SHP77 treated with DMSO at 0.1 percent for 48 hours (cell line): Measurements from ENCODE around the gene PON2.
A peak's percentile ranks its signal among the peaks of the same experiment; 100 is the strongest.
"Not testable (repeated sequence)": the region's sequence is repeated elsewhere in the genome, so short reads cannot be mapped to it uniquely, and the experiment has no call there.

Experiments used
- DNase-seq: peaks from one replicate; lab custom pipeline; 2025; lab: John Stamatoyannopoulos, UW

The PON2 gene

GRCh38 chr7:95434557-95435421 lies at the start of gene PON2:
Gene PON2, minus strand, starts transcription at chr7:95435028. Its CDS starts 77 bp downstream, at chr7:95434951.
- no peak for DNase-seq

GRCh38 chr7:95482424-95482823 lies 47.6 kb upstream of the PON2 start:
- no peak for DNase-seq

- DNase-seq = no peak
Observed at GRCh38 chr7:95481271-95482165, 46.7 kb upstream of the PON2 start.

- no peak for DNase-seq
Observed at GRCh38 chr7:95479992-95480624, 45.3 kb upstream of the PON2 start.

GRCh38 chr7:95478272-95479037 lies 43.6 kb upstream of the PON2 start:
- peak; percentile 43 for DNase-seq

GRCh38 chr7:95476904-95477594 lies 42.2 kb upstream of the PON2 start:
- peak; percentile 54 for DNase-seq

- DNase-seq = peak; percentile 61
Observed at GRCh38 chr7:95476072-95476847, 41.4 kb upstream of the PON2 start.

GRCh38 chr7:95473276-95473985 lies 38.6 kb upstream of the PON2 start:
- DNase-seq = peak; percentile 93

- peak; percentile 31 for DNase-seq
Observed at GRCh38 chr7:95472581-95473161, 37.8 kb upstream of the PON2 start.

GRCh38 chr7:95471071-95471470 lies 36.2 kb upstream of the PON2 start:
- no peak for DNase-seq

- peak; percentile 64 for DNase-seq
Observed at GRCh38 chr7:95470452-95470851, 35.6 kb upstream of the PON2 start.

- peak; percentile 78 for DNase-seq
Observed at GRCh38 chr7:95469848-95470247, 35.0 kb upstream of the PON2 start.

- DNase-seq = no peak
Observed at GRCh38 chr7:95469187-95469586, 34.4 kb upstream of the PON2 start.

- no peak for DNase-seq
Observed at GRCh38 chr7:95467912-95468607, 33.2 kb upstream of the PON2 start.

- DNase-seq = not testable (repeated sequence)
Observed at GRCh38 chr7:95460653-95461052, 25.8 kb upstream of the PON2 start.

GRCh38 chr7:95457947-95458346 lies 23.1 kb upstream of the PON2 start:
- DNase-seq = no peak

- no peak for DNase-seq
Observed at GRCh38 chr7:95454438-95455045, 19.7 kb upstream of the PON2 start.

- DNase-seq = no peak
Observed at GRCh38 chr7:95446618-95447017, 11.8 kb upstream of the PON2 start.
